Panc1 (cell line): ENCODE results near the gene MYO3B. TPM values are rescaled to one million over a fixed set of nuclear protein-coding genes. Genes with fewer than 3 reads are reported as not detected.
A peak's percentile ranks its signal among the peaks of the same experiment; 100 is the strongest.

Source experiments
- ATAC-seq: fragments of 200-7000 bp; cut with Tn5 transposase; 2 replicates; pipeline ENCODE4 v1.9.1; 2020; ENCODE audit warnings: mild to moderate bottlenecking, moderate library complexity
- BruUV-seq: library from RNA; stranded (reverse); fragments of 400-500 nt; replicated peaks from 2 replicates; lab custom pipeline; 2021; lab: Mats Ljungman, UMichigan
- CTCF ChIA-PET: fragments of 300-600 bp; sonication (Branson Sonifier 250); formaldehyde crosslinking; loops from one replicate; lab custom pipeline; 2022; ENCODE audit warnings: antibody characterized with exemption; lab: Charles Lee
- POLR2A ChIA-PET: fragments of 300-600 bp; sonication (Branson Sonifier 250); formaldehyde crosslinking; loops from one replicate; lab custom pipeline; 2022; ENCODE audit warnings: antibody characterized with exemption; lab: Charles Lee
- DNase-seq: peaks from one replicate; pipeline ENCODE4 v3.0.0-alpha.2; 2010; ENCODE audit warnings: low read depth, low spot score
- H3K27ac ChIP-seq: 2 replicates; pipeline ENCODE4 v1.5.1; 2011; ENCODE audit warnings: mild to moderate bottlenecking, low read length, inconsistent platforms
- H3K27me3 ChIP-seq: fragments of 200-500 bp; sonication (Bioruptor generic); 2 replicates; pipeline ENCODE4 v1.6.0; 2014; ENCODE audit warnings: low read length, inconsistent platforms; ENCODE audit not compliant: control insufficient read depth, insufficient read depth
- H3K36me3 ChIP-seq: fragments of 200-500 bp; sonication (Bioruptor generic); 2 replicates; pipeline ENCODE4 v1.5.1; 2014; ENCODE audit warnings: inconsistent platforms, mild to moderate bottlenecking, low read length, moderate library complexity; ENCODE audit not compliant: control insufficient read depth, insufficient read depth
- H3K4me1 ChIP-seq: 2 replicates; pipeline ENCODE4 v1.5.1; 2011; ENCODE audit warnings: inconsistent platforms, mild to moderate bottlenecking, low read length, moderate library complexity; ENCODE audit not compliant: control insufficient read depth, insufficient read depth
- H3K4me3 ChIP-seq, 2 experiments: 2 replicates each; pipeline ENCODE4 v1.5.1; 2011 to 2012; ENCODE audit warnings: low read depth in 2 of 2, low read length in 2 of 2, mild to moderate bottlenecking in 2 of 2, inconsistent platforms in 1 of 2, moderate library complexity in 1 of 2
- H3K9me3 ChIP-seq: fragments of 200-500 bp; sonication (Bioruptor generic); 2 replicates; pipeline ENCODE4 v1.5.1; 2014; ENCODE audit warnings: low read depth, mild to moderate bottlenecking, inconsistent platforms, low read length, moderate library complexity; ENCODE audit not compliant: control insufficient read depth, insufficient read depth
- CTCF ChIP-seq: fragments of 450-650 bp; IDR thresholded peaks from 2 replicates; pipeline ENCODE4 v1.5.1; 2017; ENCODE audit warnings: mild to moderate bottlenecking
- POLR2AphosphoS5 ChIP-seq: IDR thresholded peaks from 2 replicates; pipeline ENCODE4 v1.6.1; 2012; ENCODE audit warnings: mild to moderate bottlenecking, low read depth, low read length, moderate library complexity
- REST ChIP-seq, 2 experiments: IDR thresholded peaks; 2 replicates each; pipeline ENCODE4 v1.6.1; 2011 to 2012; ENCODE audit warnings: low read depth in 2 of 2, control low read depth in 1 of 2, low read length in 1 of 2, mild to moderate bottlenecking in 1 of 2, moderate library complexity in 1 of 2; ENCODE audit not compliant: insufficient read depth in 1 of 2
- SIN3A ChIP-seq: IDR thresholded peaks from 2 replicates; pipeline ENCODE4 v1.6.1; 2012; ENCODE audit warnings: low read depth, mild to moderate bottlenecking, low read length, moderate library complexity, borderline replicate concordance; ENCODE audit not compliant: insufficient read depth
- TCF7L2 ChIP-seq: IDR thresholded peaks from 2 replicates; pipeline ENCODE4 v1.6.1; 2011; ENCODE audit warnings: mild to moderate bottlenecking, low read depth, low read length, inconsistent platforms
- in situ Hi-C: cut with HindIII; loops from 2 replicates; pipeline ENCODE4 v1.10.0; 2016; ENCODE audit warnings: low sequenced_read_pairs, low pct_unique_long_range_greater_than_20kb
- intact Hi-C: fragments of 100-400 bp; cut with micrococcal nuclease; formaldehyde crosslinking; loops from one replicate; pipeline ENCODE4 v1.10.0; 2022; ENCODE audit not compliant: unreplicated experiment
- total RNA-seq: library from RNA; stranded (reverse); gene quantifications from one replicate; pipeline ENCODE4 v1.2.1, GENCODE V29; 2021; ENCODE audit not compliant: unreplicated experiment

MYO3B gene
- total RNA-seq, 1 experiment from 2014 or later: 0.05 TPM

- intact Hi-C loops (loop anchor here (2.0 to 5.0 kb wide), 2 partner anchors 133 to 443 kb away; no protein-coding TSS in a partner anchor), in situ Hi-C loops (no loop called here)
- DNase-seq (no peak), ATAC-seq (peak; percentile 63; the same call in 1 of the 2 replicates)
- no peaks in the 10 kb centered on the region for H3K9me3 ChIP-seq
- ChIA-PET CTCF (interaction anchor here (0.6 to 1.6 kb wide), 5 partner anchors 9 to 455 kb away, joined by 3 to 9 read pairs (median 6); partner anchors contain the start of gene GAD1), POLR2A (no interaction called here)
- no peak overlapping the region for H3K4me3 ChIP-seq
- no peaks in the 10 kb centered on the region for H3K4me1 ChIP-seq
- H3K27ac ChIP-seq: no peak overlapping the region
- peaks cover 35% of the 10 kb centered on the region for H3K27me3 ChIP-seq
- TF ChIP-seq POLR2AphosphoS5 (no peak), TCF7L2 (no peak), SIN3A (no peak), REST (IDR thresholded peaks at IDR 0.05; ENCODE audit: insufficient read depth in 1 of 2, low read depth in 2 of 2, low read length in 1 of 2) (no peak), CTCF (peak; percentile 47; the same call in 1 of the 2 replicates)
- BruUV-seq: no TSS peak
- no peaks in the 10 kb centered on the region; the same call in 1 of the 2 replicates for H3K36me3 ChIP-seq
Observed at GRCh38 chr2:170369894-170370293, 191.9 kb downstream of the MYO3B start.

- DNase-seq (no peak), ATAC-seq (no peak)
- H3K9me3 ChIP-seq: no peaks in the 10 kb centered on the region
- H3K27me3 ChIP-seq: peaks cover 28% of the 10 kb centered on the region
- 0 out of 2 replicates have a peak, but pooled peaks cover 3% of the 10 kb centered on the region for H3K4me1 ChIP-seq
- intact Hi-C loops: loop anchor here (2.0 kb wide), 1 partner anchor 441 kb away; no protein-coding TSS in a partner anchor
- no TSS peak for BruUV-seq
- ChIA-PET CTCF (interaction anchor here (0.7 to 0.9 kb wide), 3 partner anchors 100 to 444 kb away, joined by 3 to 8 read pairs (median 3); no protein-coding TSS in a partner anchor), POLR2A (interaction anchor here (0.6 kb wide), 1 partner anchor 443 kb away, joined by 5 read pairs; no protein-coding TSS in a partner anchor)
- no peaks in the 10 kb centered on the region for H3K36me3 ChIP-seq
- in situ Hi-C loops: no loop called here
- H3K27ac ChIP-seq: no peak overlapping the region
- H3K4me3 ChIP-seq: no peak overlapping the region
- TF ChIP-seq TCF7L2: no peak
- TF ChIP-seq POLR2AphosphoS5: no peak
- no peak for TF ChIP-seq CTCF
- no peak for TF ChIP-seq SIN3A
- no peak for TF ChIP-seq REST (IDR thresholded peaks at IDR 0.05; ENCODE audit: insufficient read depth in 1 of 2, low read depth in 2 of 2, low read length in 1 of 2)
Observed at GRCh38 chr2:170371231-170371998, 193.5 kb downstream of the MYO3B start.
